Smooth muscle cell (in vitro differentiated cells): ENCODE data around the gene FAM107B. TPM values are rescaled to one million over a fixed set of nuclear protein-coding genes. Genes with fewer than 3 reads are reported as not detected.

Experiments
- DNase-seq: peaks from one replicate; lab custom pipeline; 2025; ENCODE audit not compliant: unreplicated experiment; lab: John Stamatoyannopoulos, UW
- H2AFZ ChIP-seq: fragments of 200-600 bp; sonication (generic); 2 replicates; pipeline ENCODE4 v1.6.0; 2016; ENCODE audit warnings: antibody characterized with exemption, low read depth, mild to moderate bottlenecking
- H3F3A ChIP-seq: fragments of 200-600 bp; sonication (generic); 2 replicates; pipeline ENCODE4 v1.6.0; 2017; ENCODE audit warnings: antibody characterized with exemption, low read depth
- H3K27ac ChIP-seq: fragments of 200-600 bp; sonication (generic); 2 replicates; pipeline ENCODE4 v1.5.1; 2016; ENCODE audit warnings: low read depth, mild to moderate bottlenecking
- H3K27me3 ChIP-seq: fragments of 200-600 bp; sonication (generic); 2 replicates; pipeline ENCODE4 v1.6.1; 2016; ENCODE audit warnings: low read depth, mild to moderate bottlenecking
- H3K36me3 ChIP-seq: fragments of 200-600 bp; sonication (generic); 2 replicates; pipeline ENCODE4 v1.5.1; 2016; ENCODE audit warnings: low read depth
- H3K4me1 ChIP-seq: fragments of 200-600 bp; sonication (generic); 2 replicates; pipeline ENCODE4 v1.5.1; 2016; ENCODE audit warnings: low read depth
- H3K4me2 ChIP-seq: fragments of 200-600 bp; sonication (generic); 2 replicates; pipeline ENCODE4 v1.6.0; 2016; ENCODE audit warnings: mild to moderate bottlenecking
- H3K4me3 ChIP-seq: fragments of 200-600 bp; sonication (generic); 2 replicates; pipeline ENCODE4 v1.5.1; 2016; ENCODE audit warnings: mild to moderate bottlenecking
- H3K79me2 ChIP-seq: fragments of 200-600 bp; sonication (generic); 2 replicates; pipeline ENCODE4 v1.6.0; 2016; ENCODE audit warnings: low read depth, mild to moderate bottlenecking
- H3K9ac ChIP-seq: fragments of 200-600 bp; sonication (generic); 2 replicates; pipeline ENCODE4 v1.6.0; 2016; ENCODE audit warnings: low read depth
- H3K9me3 ChIP-seq: fragments of 200-600 bp; sonication (generic); replicated peaks from 2 replicates; pipeline ENCODE4 v1.5.1; 2016; ENCODE audit warnings: low read depth
- H4K20me1 ChIP-seq: fragments of 200-600 bp; sonication (generic); 2 replicates; pipeline ENCODE4 v1.6.0; 2016; ENCODE audit warnings: low read depth
- WGBS: methylation state at CpG from one replicate; pipeline ENCODE4 v1.1.7; 2016; ENCODE audit warnings: low lambda C conversion rate; 5-methylcytosine and 5-hydroxymethylcytosine counted together
- polyA plus RNA-seq: library from polyadenylated mRNA; unstranded; fragments of >200 nt; fragmentation: Nextera tagmentation; extraction: Ambion mirVana; gene quantifications from 2 replicates; pipeline ENCODE4 v1.2.1, GENCODE V29; 2016
- total RNA-seq: library from RNA; depleted of rRNA; stranded (reverse); fragments of >200 nt; gene quantifications from 2 replicates; pipeline ENCODE4 v1.2.3, GENCODE V29; 2014
- TF ChIP-seq, protein P1 (sequence below): fragments of 200-600 bp; sonication (generic); IDR thresholded peaks from 2 replicates; pipeline ENCODE4 v1.5.1; 2017; ENCODE audit warnings: borderline replicate concordance, mild to moderate bottlenecking, antibody characterized with exemption; ENCODE audit not compliant: insufficient read depth, poor library complexity, severe bottlenecking

Gene FAM107B
- total and polyA plus RNA-seq, 2 experiments from 2014 or later = 8.7 to 9.0 TPM

- H3K4me2 ChIP-seq = peak overlapping the region; percentile 69
- WGBS = 31% methylated on average over 8 of the region's 8 CpGs
- TF ChIP-seq, protein P1, sequence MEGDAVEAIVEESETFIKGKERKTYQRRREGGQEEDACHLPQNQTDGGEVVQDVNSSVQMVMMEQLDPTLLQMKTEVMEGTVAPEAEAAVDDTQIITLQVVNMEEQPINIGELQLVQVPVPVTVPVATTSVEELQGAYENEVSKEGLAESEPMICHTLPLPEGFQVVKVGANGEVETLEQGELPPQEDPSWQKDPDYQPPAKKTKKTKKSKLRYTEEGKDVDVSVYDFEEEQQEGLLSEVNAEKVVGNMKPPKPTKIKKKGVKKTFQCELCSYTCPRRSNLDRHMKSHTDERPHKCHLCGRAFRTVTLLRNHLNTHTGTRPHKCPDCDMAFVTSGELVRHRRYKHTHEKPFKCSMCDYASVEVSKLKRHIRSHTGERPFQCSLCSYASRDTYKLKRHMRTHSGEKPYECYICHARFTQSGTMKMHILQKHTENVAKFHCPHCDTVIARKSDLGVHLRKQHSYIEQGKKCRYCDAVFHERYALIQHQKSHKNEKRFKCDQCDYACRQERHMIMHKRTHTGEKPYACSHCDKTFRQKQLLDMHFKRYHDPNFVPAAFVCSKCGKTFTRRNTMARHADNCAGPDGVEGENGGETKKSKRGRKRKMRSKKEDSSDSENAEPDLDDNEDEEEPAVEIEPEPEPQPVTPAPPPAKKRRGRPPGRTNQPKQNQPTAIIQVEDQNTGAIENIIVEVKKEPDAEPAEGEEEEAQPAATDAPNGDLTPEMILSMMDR = no peak
- H3K9me3 ChIP-seq = no peaks in the 10 kb centered on the region
- no peaks in the 10 kb centered on the region for H3K36me3 ChIP-seq
- no peaks in the 10 kb centered on the region for H3K79me2 ChIP-seq
- no peak for DNase-seq
- peaks cover 40% of the 10 kb centered on the region for H3K4me1 ChIP-seq
- H3K27ac ChIP-seq = peak overlapping the region; percentile 97
- no peak overlapping the region for H2AFZ ChIP-seq
- no peaks in the 10 kb centered on the region for H4K20me1 ChIP-seq
- peaks cover 12% of the 10 kb centered on the region for H3F3A ChIP-seq
- no peaks in the 10 kb centered on the region for H3K27me3 ChIP-seq
- peak overlapping the region; percentile 91 for H3K9ac ChIP-seq
- no peak overlapping the region for H3K4me3 ChIP-seq
These were observed 121.2 kb downstream of the FAM107B start for GRCh38 chr10:14653271-14654161.

GRCh38 chr10:14652816-14653215 is 121.9 kb downstream of the FAM107B start:
- no peaks in the 10 kb centered on the region for H3K9me3 ChIP-seq
- no peak for DNase-seq
- H3F3A ChIP-seq = peaks cover 10% of the 10 kb centered on the region
- H3K36me3 ChIP-seq = no peaks in the 10 kb centered on the region
- H3K27me3 ChIP-seq = no peaks in the 10 kb centered on the region
- H2AFZ ChIP-seq = no peak overlapping the region
- no peaks in the 10 kb centered on the region for H3K79me2 ChIP-seq
- no peaks in the 10 kb centered on the region for H4K20me1 ChIP-seq
- peaks cover 46% of the 10 kb centered on the region for H3K4me1 ChIP-seq
- H3K4me3 ChIP-seq = no peak overlapping the region
- H3K27ac ChIP-seq = peak overlapping the region; percentile 97
- H3K4me2 ChIP-seq = peak overlapping the region; percentile 69
- TF ChIP-seq, protein P1 = no peak
- 87% methylated on average over 5 of the region's 5 CpGs for WGBS
- peak overlapping the region; percentile 91 for H3K9ac ChIP-seq

DNA sequence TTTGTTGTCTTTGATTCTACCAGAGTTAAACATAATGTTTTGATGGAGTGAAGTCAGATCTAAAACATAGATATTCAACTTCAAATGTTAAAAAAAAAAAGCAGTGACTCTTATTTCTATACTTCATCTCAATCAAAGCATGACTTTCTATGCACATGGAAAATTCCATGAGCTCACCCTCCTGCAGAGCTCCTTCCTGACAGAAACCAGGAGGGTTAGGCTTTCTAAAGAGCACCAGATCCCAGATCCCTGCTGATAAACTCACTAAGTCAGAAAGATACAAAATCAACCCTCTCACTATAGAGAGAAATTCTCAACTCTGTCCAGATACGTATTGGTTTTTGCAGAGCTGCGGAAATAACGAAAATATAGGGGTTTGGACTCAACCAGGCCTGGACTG is 122.6 kb downstream of the FAM107B start:
- H3K9ac ChIP-seq = no peak overlapping the region
- H3K36me3 ChIP-seq = no peaks in the 10 kb centered on the region
- H2AFZ ChIP-seq = no peak overlapping the region
- peaks cover 50% of the 10 kb centered on the region for H3K4me1 ChIP-seq
- no peaks in the 10 kb centered on the region for H4K20me1 ChIP-seq
- no peaks in the 10 kb centered on the region for H3K9me3 ChIP-seq
- H3K79me2 ChIP-seq = no peaks in the 10 kb centered on the region
- H3F3A ChIP-seq = peaks cover 10% of the 10 kb centered on the region
- TF ChIP-seq, protein P1 = no peak
- WGBS = 31% methylated on average over 3 of the region's 3 CpGs
- no peak overlapping the region for H3K4me3 ChIP-seq
- no peak for DNase-seq
- peak overlapping the region; percentile 97 for H3K27ac ChIP-seq
- H3K27me3 ChIP-seq = no peaks in the 10 kb centered on the region
- H3K4me2 ChIP-seq = peak overlapping the region; percentile 0
